ENCODE results near the gene BPIFB2.
"Not testable (repeated sequence)": the region's sequence is repeated elsewhere in the genome, so short reads cannot be mapped to it uniquely, and the experiment has no call there.

The BPIFB2 gene

GRCh38 chr20:33007376-33008335 is at the start of gene BPIFB2:
Gene BPIFB2, plus strand, starts transcription at chr20:33007704. Its CDS starts 871 bp downstream, at chr20:33008575.
- DNase-seq (ENCODE audit: low spot score), result no peak

- no peak for DNase-seq (ENCODE audit: low spot score)
Measured at GRCh38 chr20:32958574-32958973, 48.9 kb upstream of the BPIFB2 start.

GRCh38 chr20:32959351-32960221 is 47.9 kb upstream of the BPIFB2 start:
- DNase-seq (ENCODE audit: low spot score), result no peak

GRCh38 chr20:32960222-32960518 is 47.3 kb upstream of the BPIFB2 start:
- no peak for DNase-seq (ENCODE audit: low spot score)

- no peak for DNase-seq (ENCODE audit: low spot score)
Measured at GRCh38 chr20:32960849-32961731, 46.4 kb upstream of the BPIFB2 start.

- DNase-seq (ENCODE audit: low spot score), result no peak
Measured at GRCh38 chr20:32962053-32962452, 45.5 kb upstream of the BPIFB2 start.

GRCh38 chr20:32962646-32963045 is 44.9 kb upstream of the BPIFB2 start:
- DNase-seq (ENCODE audit: low spot score), result not testable (repeated sequence)

GRCh38 chr20:32963176-32963575 is 44.3 kb upstream of the BPIFB2 start:
- no peak for DNase-seq (ENCODE audit: low spot score)

GRCh38 chr20:32964575-32964974 is 42.9 kb upstream of the BPIFB2 start:
- no peak for DNase-seq (ENCODE audit: low spot score)

GRCh38 chr20:32965115-32965514 is 42.4 kb upstream of the BPIFB2 start:
- no peak for DNase-seq (ENCODE audit: low spot score)

GRCh38 chr20:32965581-32966373 is 41.7 kb upstream of the BPIFB2 start:
- DNase-seq (ENCODE audit: low spot score), result no peak

- no peak for DNase-seq (ENCODE audit: low spot score)
Measured at GRCh38 chr20:32966382-32966781, 41.1 kb upstream of the BPIFB2 start.

- DNase-seq (ENCODE audit: low spot score), result no peak
Measured at GRCh38 chr20:32966881-32967781, 40.4 kb upstream of the BPIFB2 start.

GRCh38 chr20:32967961-32968457 is 39.5 kb upstream of the BPIFB2 start:
- DNase-seq (ENCODE audit: low spot score), result no peak

GRCh38 chr20:32968478-32969241 is 38.8 kb upstream of the BPIFB2 start:
- DNase-seq (ENCODE audit: low spot score), result no peak

GRCh38 chr20:32969356-32970114 is 38.0 kb upstream of the BPIFB2 start:
- no peak for DNase-seq (ENCODE audit: low spot score)

GRCh38 chr20:32970115-32970972 is 37.2 kb upstream of the BPIFB2 start:
- DNase-seq (ENCODE audit: low spot score), result no peak

- DNase-seq (ENCODE audit: low spot score), result no peak
Measured at GRCh38 chr20:32970973-32971300, 36.6 kb upstream of the BPIFB2 start.
